Liver (tissue), 3 donors: ENCODE results near the gene ATP2B2.

Experiments used
- CTCF ChIP-seq: fragments of 150-350 bp; IDR thresholded peaks from 2 replicates; pipeline ENCODE4 v1.5.1; 2017; ENCODE audit warnings: improper control_type of control experiment, low read depth, low read length; ENCODE audit not compliant: missing input control
- FOXA1 ChIP-seq: IDR thresholded peaks from 2 replicates; pipeline ENCODE4 v1.6.1; 2016; ENCODE audit warnings: antibody characterized with exemption
- GABPA ChIP-seq, 2 donors: IDR thresholded peaks in 1 of 2; conservative IDR thresholded peaks in 1 of 2; 2 replicates each; pipeline ENCODE4 v1.6.1; 2016; ENCODE audit warnings: antibody characterized with exemption in 2 of 2, mild to moderate bottlenecking in 1 of 2, moderate library complexity in 1 of 2
- JUND ChIP-seq, 2 donors: IDR thresholded peaks; 2 replicates each; pipeline ENCODE4 v1.6.1; 2016; ENCODE audit warnings: antibody characterized with exemption in 2 of 2
- MAX ChIP-seq: IDR thresholded peaks from 2 replicates; pipeline ENCODE4 v1.6.1; 2016; ENCODE audit warnings: antibody characterized with exemption
- RAD21 ChIP-seq, 2 donors: IDR thresholded peaks; 2 replicates each; pipeline ENCODE4 v1.6.1; 2016; ENCODE audit warnings: antibody characterized with exemption in 2 of 2, mild to moderate bottlenecking in 2 of 2
- REST ChIP-seq: IDR thresholded peaks from 2 replicates; pipeline ENCODE4 v1.6.1; 2016; ENCODE audit warnings: antibody characterized with exemption, mild to moderate bottlenecking
- RXRA ChIP-seq, 2 donors: IDR thresholded peaks; 2 replicates each; pipeline ENCODE4 v1.6.1; 2017 to 2018; ENCODE audit warnings: antibody characterized with exemption in 2 of 2, mild to moderate bottlenecking in 1 of 2
- SP1 ChIP-seq: IDR thresholded peaks from 2 replicates; pipeline ENCODE4 v1.6.1; 2018; ENCODE audit warnings: antibody characterized with exemption, mild to moderate bottlenecking
- YY1 ChIP-seq: IDR thresholded peaks from 2 replicates; pipeline ENCODE4 v1.6.1; 2016; ENCODE audit warnings: antibody characterized with exemption, mild to moderate bottlenecking
- ZBTB33 ChIP-seq: IDR thresholded peaks from 2 replicates; pipeline ENCODE4 v1.6.1; 2016; ENCODE audit warnings: antibody characterized with exemption
- donor health status: healthy.
- donor health status: healthy.

GRCh38 chr3:10310578-10310977 is 194.8 kb downstream of the ATP2B2 start:
- TF ChIP-seq RAD21 (IDR thresholded peaks at IDR 0.05) (no peak), GABPA (IDR thresholded peaks at IDR 0.05 in 1 of 2, conservative IDR thresholded peaks at IDR 0.05 in 1 of 2) (no peak), CTCF (no peak), YY1 (no peak), REST (no peak), MAX (no peak), SP1 (no peak), JUND (IDR thresholded peaks at IDR 0.05) (no peak), FOXA1 (no peak), ZBTB33 (no peak), RXRA (IDR thresholded peaks at IDR 0.05) (no peak)
